GM18499 (cell line): Measurements from ENCODE around the gene TBC1D22B.
"Not testable (repeated sequence)": the region's sequence is repeated elsewhere in the genome, so short reads cannot be mapped to it uniquely, and the experiment has no call there.

Experiments used
- ATAC-seq: cut with Tn5 transposase; IDR thresholded peaks from one replicate; pipeline ENCODE4 v1.9.1; 2021; ENCODE audit warnings: moderate number of reproducible peaks; ENCODE audit not compliant: insufficient read depth, unreplicated experiment

TBC1D22B gene

GRCh38 chr6:37297637-37298036 lies 40.1 kb downstream of the TBC1D22B start:
- ATAC-seq: not testable (repeated sequence)

- no peak for ATAC-seq
Measured at GRCh38 chr6:37298958-37299357, 41.4 kb downstream of the TBC1D22B start.

GRCh38 chr6:37299990-37300389 lies 42.4 kb downstream of the TBC1D22B start:
- ATAC-seq: no peak

GRCh38 chr6:37302086-37302686 lies 44.6 kb downstream of the TBC1D22B start:
- ATAC-seq: no peak

- no peak for ATAC-seq
Measured at GRCh38 chr6:37303091-37303660, 45.6 kb downstream of the TBC1D22B start.

GRCh38 chr6:37303891-37304503 lies 46.4 kb downstream of the TBC1D22B start:
- ATAC-seq: no peak

- ATAC-seq: no peak
Measured at GRCh38 chr6:37304766-37305165, 47.2 kb downstream of the TBC1D22B start.

- no peak for ATAC-seq
Measured at GRCh38 chr6:37305841-37306425, 48.4 kb downstream of the TBC1D22B start.

GRCh38 chr6:37306624-37307222 lies 49.2 kb downstream of the TBC1D22B start:
- no peak for ATAC-seq

GRCh38 chr6:37307484-37307883 lies 49.9 kb downstream of the TBC1D22B start:
- ATAC-seq: not testable (repeated sequence)

GRCh38 chr6:37308069-37308815 lies 50.7 kb downstream of the TBC1D22B start:
- ATAC-seq: no peak

GRCh38 chr6:37309046-37309445 lies 51.5 kb downstream of the TBC1D22B start:
- no peak for ATAC-seq

- ATAC-seq: no peak
Measured at GRCh38 chr6:37309692-37310091, 52.1 kb downstream of the TBC1D22B start.

- ATAC-seq: no peak
Measured at GRCh38 chr6:37310966-37311365, 53.4 kb downstream of the TBC1D22B start.

- no peak for ATAC-seq
Measured at GRCh38 chr6:37311741-37312473, 54.3 kb downstream of the TBC1D22B start.

GRCh38 chr6:37313723-37314486 lies 56.3 kb downstream of the TBC1D22B start:
- ATAC-seq: no peak

- no peak for ATAC-seq
Measured at GRCh38 chr6:37314487-37315156, 57.0 kb downstream of the TBC1D22B start.

GRCh38 chr6:37315157-37315515 lies 57.6 kb downstream of the TBC1D22B start:
- no peak for ATAC-seq

GRCh38 chr6:37316071-37316470 lies 58.5 kb downstream of the TBC1D22B start:
- no peak for ATAC-seq
